DOHH2 (cell line): ENCODE data around the gene CABLES1.

ENCODE experiments used
- EZH2phosphoT487 ChIP-seq: fragments of 200-600 bp; sonication (generic); IDR thresholded peaks from 2 replicates; pipeline ENCODE4 v1.6.1; 2017; ENCODE audit warnings: borderline replicate concordance, mild to moderate bottlenecking, antibody characterized with exemption, low read length, moderate library complexity, mixed read lengths
- TF ChIP-seq, protein P1 (sequence below): fragments of 200-600 bp; sonication (generic); IDR thresholded peaks from one replicate; pipeline ENCODE4 v1.5.1; 2014; ENCODE audit warnings: antibody characterized with exemption, mild to moderate bottlenecking, low read depth, low read length; ENCODE audit not compliant: poor library complexity, severe bottlenecking

DNA sequence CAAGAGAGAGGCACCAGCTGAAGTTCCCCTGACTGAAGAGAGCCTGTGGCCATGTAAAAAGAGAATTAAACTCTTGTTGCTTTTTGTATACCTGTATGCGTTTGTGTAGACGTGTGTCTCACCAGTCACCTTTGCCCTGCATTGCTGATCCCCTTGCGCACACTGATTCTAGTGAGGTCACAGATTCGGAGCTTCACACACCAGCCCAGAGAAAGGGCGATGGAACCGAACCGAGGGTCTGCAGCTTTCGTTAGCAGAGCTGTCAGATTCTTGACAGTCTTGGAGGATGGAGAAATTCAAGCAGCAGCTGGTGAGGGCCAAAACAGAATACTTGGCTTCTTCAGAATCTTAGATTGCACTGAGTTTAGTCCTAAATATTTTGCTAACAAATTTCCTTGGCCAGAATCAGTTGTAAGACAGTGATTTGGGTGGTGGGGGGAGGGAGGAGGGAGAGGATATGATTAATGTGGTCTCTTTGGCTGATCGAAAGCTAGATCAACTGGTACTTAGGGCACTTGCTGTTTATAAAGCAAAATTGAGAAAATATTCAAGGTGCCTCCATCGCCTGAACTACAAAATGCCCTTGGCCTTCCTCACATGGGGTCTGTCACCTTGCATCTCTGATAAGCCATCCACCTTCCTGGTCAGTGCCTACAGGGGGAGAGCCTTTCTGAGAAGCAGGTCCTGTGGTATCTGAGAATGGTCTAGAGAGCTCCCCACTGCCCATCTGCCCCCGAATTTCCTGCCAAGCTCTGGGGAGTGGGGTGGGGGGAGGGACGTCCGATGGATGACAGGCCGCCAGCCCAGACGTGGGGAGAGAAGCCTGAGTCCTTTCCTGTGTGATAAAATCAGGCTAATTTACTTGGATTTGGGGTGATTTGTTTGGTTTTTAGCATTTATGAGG, 123.5 kb downstream of the CABLES1 start:
- TF ChIP-seq, protein P1, sequence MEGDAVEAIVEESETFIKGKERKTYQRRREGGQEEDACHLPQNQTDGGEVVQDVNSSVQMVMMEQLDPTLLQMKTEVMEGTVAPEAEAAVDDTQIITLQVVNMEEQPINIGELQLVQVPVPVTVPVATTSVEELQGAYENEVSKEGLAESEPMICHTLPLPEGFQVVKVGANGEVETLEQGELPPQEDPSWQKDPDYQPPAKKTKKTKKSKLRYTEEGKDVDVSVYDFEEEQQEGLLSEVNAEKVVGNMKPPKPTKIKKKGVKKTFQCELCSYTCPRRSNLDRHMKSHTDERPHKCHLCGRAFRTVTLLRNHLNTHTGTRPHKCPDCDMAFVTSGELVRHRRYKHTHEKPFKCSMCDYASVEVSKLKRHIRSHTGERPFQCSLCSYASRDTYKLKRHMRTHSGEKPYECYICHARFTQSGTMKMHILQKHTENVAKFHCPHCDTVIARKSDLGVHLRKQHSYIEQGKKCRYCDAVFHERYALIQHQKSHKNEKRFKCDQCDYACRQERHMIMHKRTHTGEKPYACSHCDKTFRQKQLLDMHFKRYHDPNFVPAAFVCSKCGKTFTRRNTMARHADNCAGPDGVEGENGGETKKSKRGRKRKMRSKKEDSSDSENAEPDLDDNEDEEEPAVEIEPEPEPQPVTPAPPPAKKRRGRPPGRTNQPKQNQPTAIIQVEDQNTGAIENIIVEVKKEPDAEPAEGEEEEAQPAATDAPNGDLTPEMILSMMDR: no peak
- TF ChIP-seq EZH2phosphoT487: no peak
